GM04503 (cell line): ENCODE data around the gene MCM3AP.
"Not testable (repeated sequence)": the region's sequence is repeated elsewhere in the genome, so short reads cannot be mapped to it uniquely, and the experiment has no call there.

Experiments used
- DNase-seq: peaks from one replicate; pipeline ENCODE4 v3.0.0-alpha.2; 2012; ENCODE audit warnings: low read depth

MCM3AP gene

GRCh38 chr21:46241577-46241976 is 43.8 kb downstream of the MCM3AP start:
- DNase-seq = not testable (repeated sequence)

DNA sequence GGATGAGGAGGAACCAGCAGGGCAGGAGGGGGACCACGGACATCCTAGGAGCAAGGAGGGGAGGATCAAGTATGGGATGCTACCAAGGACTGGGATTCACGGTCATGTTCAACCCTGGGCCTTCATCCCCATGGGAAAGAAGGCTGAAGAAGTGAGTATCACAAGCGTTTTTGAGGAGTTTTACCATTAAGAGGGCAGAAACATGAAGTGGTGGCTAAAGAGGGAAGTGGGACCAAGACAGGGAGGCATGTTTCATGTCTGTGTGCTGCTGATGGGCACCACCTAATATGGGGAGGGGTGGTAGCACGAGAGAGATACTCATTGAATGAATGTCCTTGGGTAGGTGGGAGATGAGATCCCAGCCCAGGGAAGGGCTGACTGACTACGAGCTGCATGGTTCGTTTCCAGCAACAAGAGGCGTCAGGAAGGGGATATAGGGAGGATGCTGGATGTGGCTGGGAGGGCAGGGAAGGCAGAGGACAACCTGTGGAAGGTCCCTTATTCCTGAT is 45.5 kb downstream of the MCM3AP start:
- no peak for DNase-seq

DNA sequence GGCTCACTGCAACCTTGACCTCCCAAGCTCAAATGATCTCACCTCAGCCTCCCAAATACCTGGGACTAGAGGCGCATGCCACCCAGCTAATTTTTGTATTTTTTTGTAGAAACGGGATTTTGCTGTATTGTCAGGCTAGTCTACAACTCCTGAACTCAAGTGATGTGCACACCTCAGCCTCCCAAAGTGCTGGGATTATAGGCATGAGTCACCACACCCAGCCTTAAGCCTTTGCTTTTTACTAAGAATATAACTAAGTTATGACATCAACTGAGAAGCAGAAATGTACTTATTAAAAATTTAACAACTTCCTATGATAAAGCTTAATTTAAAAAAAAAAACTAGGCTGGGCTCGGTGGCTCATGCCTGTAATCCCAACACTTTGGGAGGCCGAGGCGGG is 47.9 kb downstream of the MCM3AP start:
- no peak for DNase-seq

DNA sequence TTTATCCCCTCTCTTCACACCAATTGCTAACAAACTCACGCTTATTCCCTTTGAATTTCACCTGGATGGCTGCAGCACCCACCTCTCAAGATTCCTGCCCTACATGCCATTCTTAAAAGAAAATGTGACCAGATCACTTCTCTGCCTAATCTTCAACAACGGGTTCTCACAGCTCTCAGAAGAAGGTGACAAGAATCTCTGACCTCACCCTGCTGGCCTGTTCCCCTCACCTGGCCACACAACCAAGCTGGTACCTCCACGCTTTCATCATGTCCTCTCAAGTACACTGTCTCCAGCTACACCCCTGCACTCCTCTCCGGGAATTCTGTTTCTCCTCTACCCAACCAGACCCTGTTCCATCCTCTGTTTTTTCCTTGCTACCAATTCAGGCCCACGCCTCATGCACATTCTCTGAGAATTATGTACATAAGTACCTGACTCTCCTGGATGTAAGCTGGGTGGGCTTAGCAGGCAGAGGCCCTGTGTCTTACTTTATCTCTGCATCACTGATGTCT is 50.9 kb downstream of the MCM3AP start:
- no peak for DNase-seq

DNA sequence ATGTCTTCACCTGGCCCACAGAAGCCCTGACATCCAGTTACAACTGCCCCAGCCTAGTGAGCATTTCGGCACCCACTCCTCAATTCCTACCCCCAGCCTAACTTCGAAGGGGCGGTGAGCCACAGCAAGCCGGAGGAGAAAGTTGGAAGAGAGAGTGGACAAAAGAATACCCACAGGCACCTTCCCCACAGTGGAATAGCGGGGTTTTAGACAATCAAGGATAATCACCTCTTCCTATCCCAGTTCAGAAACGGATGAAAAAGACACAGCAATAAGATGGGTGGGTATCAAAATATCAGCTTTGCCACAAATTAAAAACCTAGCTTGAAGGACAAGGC is 55.5 kb downstream of the MCM3AP start:
- no peak for DNase-seq

GRCh38 chr21:46229133-46229922 is 56.1 kb downstream of the MCM3AP start:
- DNase-seq = no peak

- peak; percentile 71 for DNase-seq
Measured at GRCh38 chr21:46228345-46229051, 56.9 kb downstream of the MCM3AP start, which contains the start of gene LSS. Gene LSS (minus strand): TSS chr21:46228774. CDS start chr21:46228745, 29 bp downstream.

GRCh38 chr21:46227811-46228344 is 57.5 kb downstream of the MCM3AP start:
- DNase-seq = no peak

DNA sequence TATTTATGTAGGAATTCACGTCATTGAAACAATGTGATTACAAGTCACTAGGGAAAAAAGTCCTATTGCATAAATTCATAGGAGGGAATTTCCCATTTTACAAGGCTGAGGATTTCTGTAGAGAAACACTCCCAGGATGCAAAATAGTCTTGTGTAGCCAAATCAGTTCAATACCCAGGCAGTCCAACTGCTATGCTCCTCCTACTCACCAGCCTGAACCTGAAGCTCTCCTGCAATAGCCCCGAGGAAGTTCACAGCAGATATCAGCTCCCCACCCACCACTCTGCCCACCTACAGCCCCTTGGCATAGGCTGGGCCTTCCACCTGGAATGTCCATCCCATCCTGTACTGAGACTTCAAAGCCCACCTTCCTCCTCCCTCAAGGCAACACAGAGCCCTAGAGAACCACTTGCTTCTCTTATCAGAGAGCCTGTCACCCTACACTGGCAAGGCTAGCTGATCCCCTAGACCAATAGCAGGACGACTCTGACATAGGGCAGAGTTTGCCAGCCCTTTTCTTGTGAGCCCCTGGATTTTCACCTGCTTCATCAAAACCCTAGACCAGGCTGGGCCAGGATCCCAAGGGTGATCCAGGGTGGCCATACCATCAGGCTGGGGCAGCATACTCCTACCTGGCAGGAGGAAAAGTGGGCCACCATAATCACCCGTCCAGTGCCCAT is 58.4 kb downstream of the MCM3AP start:
- peak; percentile 34 for DNase-seq

- DNase-seq = no peak
Measured at GRCh38 chr21:46226146-46226545, 59.3 kb downstream of the MCM3AP start.

DNA sequence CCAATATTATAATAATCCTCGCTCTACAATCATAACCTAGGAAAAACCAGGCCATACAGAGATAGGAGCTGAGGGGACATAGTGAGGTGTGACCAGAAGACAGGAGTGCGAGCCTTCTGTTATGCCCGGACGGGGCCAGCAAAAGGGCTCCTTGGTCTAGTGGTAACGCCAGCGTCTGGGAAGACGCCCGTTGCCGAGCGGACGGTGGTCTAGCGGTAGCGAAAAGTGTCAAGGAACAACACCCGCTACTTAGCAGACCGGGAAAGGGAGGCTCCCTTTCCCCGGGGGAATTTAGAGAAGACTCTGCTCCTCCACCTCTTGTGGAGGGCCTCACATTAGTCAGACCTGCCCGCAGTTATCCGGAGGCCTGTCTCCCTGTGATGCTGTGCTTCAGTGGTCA is 61.8 kb downstream of the MCM3AP start:
- not testable (repeated sequence) for DNase-seq

GRCh38 chr21:46223217-46223616 is 62.2 kb downstream of the MCM3AP start:
- DNase-seq = no peak

DNA sequence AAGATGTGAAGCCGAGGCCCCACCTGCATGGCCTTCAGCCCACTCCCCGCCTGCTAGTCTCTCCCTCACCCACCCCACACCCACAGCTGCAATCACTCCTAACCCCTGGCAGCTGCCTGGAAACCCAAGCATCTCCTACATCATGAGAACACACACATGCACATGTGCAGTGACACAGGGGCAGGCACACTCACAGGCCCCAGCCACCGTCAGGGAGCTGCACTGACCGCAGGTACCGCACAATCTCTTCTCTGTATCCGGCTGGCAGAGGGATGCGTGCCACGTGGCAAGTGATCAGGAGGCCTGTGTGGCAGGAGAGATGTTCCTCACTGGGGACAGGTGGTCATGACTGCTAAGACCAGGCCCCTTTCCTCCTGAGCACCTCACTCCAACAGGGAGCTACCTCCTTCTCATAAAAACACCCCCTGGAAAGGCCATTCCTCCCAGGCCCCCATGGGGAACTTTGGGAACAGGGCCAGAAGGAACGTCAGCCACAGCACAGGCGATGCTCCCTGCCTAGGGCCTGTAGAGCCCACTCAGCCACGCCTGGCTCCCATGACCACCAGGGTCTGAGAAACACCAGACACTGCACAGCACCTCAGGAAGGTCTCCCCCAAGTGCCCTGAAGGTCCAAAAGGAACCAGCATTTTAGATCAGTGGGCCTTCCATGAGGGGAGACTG is 62.8 kb downstream of the MCM3AP start:
- no peak for DNase-seq

DNA sequence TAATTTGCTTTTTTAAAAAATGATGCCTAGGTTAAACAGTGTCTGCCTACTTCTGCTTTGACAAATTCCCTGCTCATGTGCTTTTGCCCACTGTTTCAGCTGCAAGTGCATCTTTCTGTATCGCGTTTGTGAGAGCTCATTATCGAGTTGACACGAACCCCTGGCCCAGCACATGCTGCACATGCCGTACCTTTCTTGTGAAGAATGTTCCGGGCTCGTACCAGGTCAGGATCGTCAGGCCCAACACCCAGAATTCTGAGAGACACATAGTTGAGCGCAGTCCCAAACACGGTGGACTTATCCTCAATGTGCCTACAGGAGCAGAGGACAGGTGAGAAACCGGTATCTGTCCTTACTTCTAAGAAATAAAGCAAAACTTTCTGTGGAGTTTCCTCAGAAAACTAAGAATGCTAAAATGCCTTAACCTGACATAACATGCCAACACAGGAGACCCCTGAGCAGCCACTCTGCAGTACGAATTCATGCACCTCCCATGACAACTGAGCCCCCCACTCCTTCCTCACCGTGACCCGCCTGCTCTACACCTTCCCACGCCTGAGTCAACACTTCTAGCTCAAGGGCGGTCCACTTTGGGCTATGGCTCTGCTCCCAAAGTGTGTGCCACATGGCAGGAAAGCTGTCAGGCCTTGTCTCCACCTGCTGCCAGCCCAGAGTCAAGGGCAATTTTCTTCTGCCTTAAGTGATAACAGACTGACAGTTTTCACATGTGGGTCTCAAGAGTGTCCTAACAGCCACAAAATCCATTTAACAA is 63.6 kb downstream of the MCM3AP start:
- no peak for DNase-seq

DNA sequence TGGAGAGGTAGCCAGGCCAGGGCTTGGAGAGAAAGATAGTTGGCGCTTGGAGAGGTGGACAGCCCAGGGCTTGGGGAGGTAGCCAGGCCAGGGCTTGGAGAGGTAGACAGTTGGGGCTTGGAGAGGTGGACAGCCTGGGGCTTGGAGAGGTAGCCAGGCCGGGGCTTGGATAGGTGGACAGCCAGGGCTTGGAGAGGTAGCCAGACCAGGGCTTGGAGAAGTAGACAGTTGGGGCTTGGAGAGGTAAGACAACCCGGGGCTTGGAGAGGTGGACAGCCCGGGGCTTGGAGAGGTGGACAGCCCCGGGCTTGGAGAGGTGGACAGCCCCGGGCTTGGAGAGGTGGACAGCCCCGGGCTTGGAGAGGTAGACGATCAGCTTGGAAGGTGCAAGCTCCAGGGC is 64.6 kb downstream of the MCM3AP start:
- DNase-seq = no peak

- DNase-seq = no peak
Measured at GRCh38 chr21:46220275-46220810, 65.1 kb downstream of the MCM3AP start.

DNA sequence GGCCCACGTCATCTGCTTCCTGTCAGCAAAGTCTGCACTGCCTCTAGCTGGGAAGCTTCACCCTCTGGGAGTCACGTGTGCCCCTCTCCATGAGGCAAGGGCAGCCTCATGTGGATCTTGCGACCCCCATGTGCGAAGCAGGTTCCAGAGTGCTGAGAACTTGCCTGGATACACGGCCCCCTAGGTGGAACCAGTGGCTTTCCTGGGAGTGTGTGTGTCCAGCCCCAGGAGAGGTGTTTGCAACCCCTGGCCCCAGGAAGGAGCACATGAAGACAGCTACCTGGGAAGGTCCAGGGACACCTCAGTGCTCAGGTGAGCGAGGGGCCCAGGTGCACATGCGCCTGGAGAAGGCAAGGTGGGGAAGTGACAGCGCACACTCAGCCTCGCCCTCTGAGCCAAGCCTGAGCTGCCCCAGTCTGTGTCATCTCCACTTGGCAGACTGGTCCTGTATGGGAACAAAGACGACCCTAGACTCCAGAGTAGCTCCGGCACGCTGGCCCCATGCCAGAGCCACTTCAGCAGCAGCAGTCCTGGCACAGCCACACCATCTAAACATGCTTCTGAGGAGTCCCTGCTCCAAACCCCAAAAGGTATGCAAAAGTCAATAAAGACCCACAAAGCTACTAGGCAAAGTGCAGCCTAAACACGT is 65.7 kb downstream of the MCM3AP start:
- no peak for DNase-seq

DNA sequence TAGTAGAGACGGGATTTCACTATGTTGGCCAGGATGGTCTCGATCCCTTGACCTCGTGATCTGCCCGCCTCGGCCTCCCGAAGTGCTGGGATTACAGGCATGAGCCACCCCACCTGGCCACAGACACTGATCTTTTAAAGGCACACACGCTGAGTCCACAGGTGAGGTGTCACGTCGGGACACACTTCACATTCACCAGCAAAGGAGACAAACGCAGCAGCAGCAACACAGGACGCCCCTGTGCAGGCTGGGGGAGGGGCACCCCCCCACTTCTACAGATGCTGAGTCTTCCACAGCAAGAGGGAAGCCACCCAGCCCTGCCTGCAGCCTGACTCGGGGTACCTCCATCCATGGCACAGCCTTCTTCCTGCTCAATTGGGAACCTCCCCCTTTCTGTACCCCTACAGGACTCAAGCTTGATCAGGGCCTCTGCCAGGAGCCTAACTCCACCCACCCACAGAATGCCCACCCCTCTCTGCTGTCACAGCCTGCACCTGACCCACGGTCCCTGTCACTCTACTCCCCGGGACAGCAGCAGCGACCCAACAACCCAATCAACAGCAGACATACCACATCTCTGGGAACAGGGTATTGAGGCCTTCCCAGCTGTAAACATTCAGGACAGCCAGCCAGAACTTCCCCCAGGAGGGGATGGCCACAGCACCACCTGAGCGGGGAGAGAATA is 66.4 kb downstream of the MCM3AP start:
- no peak for DNase-seq

DNA sequence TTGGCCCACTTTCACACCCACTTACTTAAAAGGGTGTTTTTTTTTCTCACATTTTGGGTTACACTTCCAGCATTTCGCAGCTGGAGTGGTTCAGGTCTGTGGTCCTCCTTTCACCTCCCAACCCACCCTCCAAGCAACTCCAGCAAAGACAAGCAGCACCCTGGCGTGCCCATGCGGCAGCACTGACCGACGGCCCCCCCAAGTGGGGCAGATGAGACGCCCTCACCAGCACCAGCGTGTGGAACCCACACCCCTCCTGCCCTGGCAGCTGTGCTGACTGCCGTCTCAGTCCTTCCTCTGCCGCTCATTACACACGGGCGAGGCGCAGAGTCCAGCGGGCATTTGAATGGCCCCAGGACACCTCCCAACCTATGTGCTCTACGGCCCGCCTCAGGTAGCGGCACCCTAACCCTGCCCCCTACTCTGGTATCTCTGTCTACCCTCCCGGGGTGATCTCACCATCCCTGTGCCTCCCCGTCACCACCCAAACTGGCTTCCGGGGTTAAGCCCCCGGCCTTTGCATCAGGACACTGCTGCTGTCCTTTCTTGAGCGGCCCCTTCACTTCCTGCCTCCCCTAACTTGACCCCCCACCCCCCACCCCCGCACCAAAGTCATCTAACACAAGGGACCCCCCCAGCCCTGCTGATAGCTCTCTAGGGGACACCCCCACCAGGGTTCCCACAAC is 67.8 kb downstream of the MCM3AP start:
- DNase-seq = no peak
